CD14-positive monocyte (primary cell): ENCODE results near the gene IGHMBP2. TPM values are rescaled to one million over a fixed set of nuclear protein-coding genes. Genes with fewer than 3 reads are reported as not detected.

Experiments
- DNase-seq, 3 donors: peaks; one replicate each; pipeline ENCODE4 v3.0.0-alpha.2; 2011 to 2022
- H2AFZ ChIP-seq: 2 replicates; pipeline ENCODE4 v1.6.0; 2012; ENCODE audit warnings: mild to moderate bottlenecking, low read depth, low read length, inconsistent platforms; ENCODE audit not compliant: insufficient read depth, poor library complexity, severe bottlenecking
- H3K27ac ChIP-seq, 2 donors: 1 replicate in 1 of 2; 2 replicates in 1 of 2; pipeline ENCODE4 v1.5.1; 2012 to 2013; ENCODE audit warnings: low read length in 2 of 2, control low read depth in 1 of 2, inconsistent platforms in 1 of 2, low read depth in 1 of 2, mild to moderate bottlenecking in 1 of 2
- H3K27me3 ChIP-seq, 2 donors: one replicate each; pipeline versions ENCODE4 v1.6.0 to v1.6.1; 2011 to 2013; ENCODE audit warnings: low read length in 2 of 2; ENCODE audit not compliant: control insufficient read depth in 2 of 2, insufficient read depth in 2 of 2
- H3K36me3 ChIP-seq, 2 donors: replicated peaks in 1 of 2; 1 replicate in 1 of 2; 2 replicates in 1 of 2; pipeline versions ENCODE4 v1.5.1 to v1.6.1; 2012 to 2013; ENCODE audit warnings: low read length in 2 of 2, control low read depth in 1 of 2, inconsistent platforms in 1 of 2, mild to moderate bottlenecking in 1 of 2; ENCODE audit not compliant: insufficient read depth in 2 of 2, control insufficient read depth in 1 of 2
- H3K4me1 ChIP-seq, 2 donors: 1 replicate in 1 of 2; 2 replicates in 1 of 2; pipeline versions ENCODE4 v1.5.1 to v1.6.1; 2012 to 2013; ENCODE audit warnings: low read length in 2 of 2, control low read depth in 1 of 2, inconsistent platforms in 1 of 2, mild to moderate bottlenecking in 1 of 2, moderate library complexity in 1 of 2; ENCODE audit not compliant: insufficient read depth in 2 of 2, control insufficient read depth in 1 of 2
- H3K4me2 ChIP-seq: replicated peaks from 2 replicates; pipeline ENCODE3; 2012; ENCODE audit warnings: low read length, moderate library complexity, mild to moderate bottlenecking; ENCODE audit not compliant: poor library complexity, severe bottlenecking; ENCODE audit errors: extremely low read depth
- H3K4me3 ChIP-seq, 3 experiments: fragments of 200-600 bp in 1 of 3; sonication (generic) in 1 of 3; replicated peaks in 1 of 3; 1 replicate in 2 of 3; 2 replicates in 1 of 3; pipeline ENCODE4 v1.5.1; 2011 to 2013; ENCODE audit warnings: low read length in 3 of 3, mild to moderate bottlenecking in 3 of 3, control low read depth in 2 of 3, low read depth in 2 of 3, inconsistent platforms in 1 of 3, moderate library complexity in 1 of 3
- H3K79me2 ChIP-seq: 2 replicates; pipeline ENCODE4 v1.6.0; 2012; ENCODE audit warnings: mild to moderate bottlenecking, control low read depth, inconsistent platforms, low read length, moderate library complexity; ENCODE audit not compliant: insufficient read depth
- H3K9ac ChIP-seq: 2 replicates; pipeline ENCODE4 v1.6.0; 2017; ENCODE audit warnings: low read length, mild to moderate bottlenecking; ENCODE audit not compliant: insufficient read depth, poor library complexity, severe bottlenecking
- H3K9me3 ChIP-seq, 2 donors: replicated peaks in 1 of 2; 1 replicate in 1 of 2; 2 replicates in 1 of 2; pipeline versions ENCODE4 v1.5.1 to v1.6.1; 2012 to 2013; ENCODE audit warnings: low read length in 2 of 2, control low read depth in 1 of 2; ENCODE audit not compliant: control insufficient read depth in 1 of 2, insufficient read depth in 1 of 2
- H4K20me1 ChIP-seq: 2 replicates; pipeline ENCODE4 v1.6.0; 2012; ENCODE audit warnings: mild to moderate bottlenecking, low read length, control low read depth, moderate library complexity; ENCODE audit not compliant: insufficient read depth
- H3K27ac Mint-ChIP-seq, 7 donors: one replicate each; pipeline ENCODE4 v1.8.0; 2020; ENCODE audit warnings: mild to moderate bottlenecking in 7 of 7, mixed read lengths in 7 of 7, moderate library complexity in 6 of 7, inconsistent platforms in 2 of 7
- H3K27me3 Mint-ChIP-seq, 3 donors: one replicate each; pipeline ENCODE4 v1.8.0; 2021 to 2022; ENCODE audit warnings: low read depth in 3 of 3, mild to moderate bottlenecking in 3 of 3, mixed read lengths in 3 of 3, moderate library complexity in 3 of 3, inconsistent platforms in 1 of 3
- H3K36me3 Mint-ChIP-seq, 2 donors: one replicate each; pipeline ENCODE4 v1.8.0; 2020; ENCODE audit warnings: mixed read lengths in 2 of 2, inconsistent platforms in 1 of 2, mild to moderate bottlenecking in 1 of 2
- H3K4me1 Mint-ChIP-seq: one replicate; pipeline ENCODE4 v1.8.0; 2020; ENCODE audit warnings: mild to moderate bottlenecking, mixed read lengths
- H3K4me3 Mint-ChIP-seq, 2 donors: one replicate each; pipeline ENCODE4 v1.8.0; 2020; ENCODE audit warnings: mild to moderate bottlenecking in 2 of 2, mixed read lengths in 2 of 2, moderate library complexity in 1 of 2
- H3K9me3 Mint-ChIP-seq, 7 donors: one replicate each; pipeline ENCODE4 v1.8.0; 2020 to 2022; ENCODE audit warnings: mixed read lengths in 7 of 7, mild to moderate bottlenecking in 6 of 7, moderate library complexity in 6 of 7, inconsistent platforms in 2 of 7
- WGBS: methylation state at CpG from one replicate; pipeline ENCODE4 v1.1.5; 2013; ENCODE audit warnings: missing lambda C conversion rate; ENCODE audit not compliant: insufficient coverage; 5-methylcytosine and 5-hydroxymethylcytosine counted together
- intact Hi-C, 2 donors: fragments of 100-400 bp; cut with micrococcal nuclease; formaldehyde crosslinking; loops; one replicate each; pipeline versions ENCODE4 v1.15.0 to v1.15.1; 2023
- polyA plus RNA-seq, 3 donors: library from polyadenylated mRNA; depleted of rRNA in 1 of 3; unstranded in 2 of 3; stranded (reverse) in 1 of 3; fragments of 300-500 nt in 2 of 3; fragments of >200 nt in 1 of 3; fragmentation: Illumina TruSeq in 2 of 3; gene quantifications; 1 replicate in 2 of 3; 2 replicates in 1 of 3; pipeline ENCODE4 v1.2.3, GENCODE V29; 2012 to 2021
- TF ChIP-seq, protein P1 (sequence below): fragments of 200-600 bp; IDR thresholded peaks from one replicate; pipeline ENCODE4 v1.8.0; 2022; ENCODE audit warnings: antibody characterized with exemption, mild to moderate bottlenecking

IGHMBP2 gene
- polyA plus RNA-seq, 3 donors, result 3.9 to 14.9 (median 6.0) TPM

- Histone ChIP-seq H3K4me2 (no peak overlapping the region), H3K9ac (no peak overlapping the region), H3K4me1 (peaks cover 25 to 27% of the 10 kb centered on the region in 2 donors), H3K36me3 (peaks cover 64 to 77% of the 10 kb centered on the region in 2 donors), H3K27me3 (no peaks in the 10 kb centered on the region), H3K27ac (peak overlapping the region in 1 of 2 donors; percentile 31), H3K79me2 (peaks cover 7% of the 10 kb centered on the region), H3K4me3 (no peak overlapping the region), H4K20me1 (peaks cover 4% of the 10 kb centered on the region), H2AFZ (no peak overlapping the region), H3K9me3 (peaks cover 21 to 22% of the 10 kb centered on the region in 2 donors)
- DNase-seq, result no peak
- peaks cover 13 to 26% (median 22%) of the 10 kb centered on the region in 7 donors for H3K9me3 Mint-ChIP-seq
- peaks cover 0 to 4% (median 0%) of the 10 kb centered on the region in 3 donors for H3K27me3 Mint-ChIP-seq
- no peak overlapping the region for H3K4me3 Mint-ChIP-seq
- H3K36me3 Mint-ChIP-seq, result peaks cover 72 to 85% of the 10 kb centered on the region in 2 donors
- peak overlapping the region in 2 of 7 donors; percentile 36 to 48 for H3K27ac Mint-ChIP-seq
- intact Hi-C loops, result no loop called here
- 86% methylated on average over 7 of the region's 10 CpGs for WGBS
- TF ChIP-seq, protein P1, sequence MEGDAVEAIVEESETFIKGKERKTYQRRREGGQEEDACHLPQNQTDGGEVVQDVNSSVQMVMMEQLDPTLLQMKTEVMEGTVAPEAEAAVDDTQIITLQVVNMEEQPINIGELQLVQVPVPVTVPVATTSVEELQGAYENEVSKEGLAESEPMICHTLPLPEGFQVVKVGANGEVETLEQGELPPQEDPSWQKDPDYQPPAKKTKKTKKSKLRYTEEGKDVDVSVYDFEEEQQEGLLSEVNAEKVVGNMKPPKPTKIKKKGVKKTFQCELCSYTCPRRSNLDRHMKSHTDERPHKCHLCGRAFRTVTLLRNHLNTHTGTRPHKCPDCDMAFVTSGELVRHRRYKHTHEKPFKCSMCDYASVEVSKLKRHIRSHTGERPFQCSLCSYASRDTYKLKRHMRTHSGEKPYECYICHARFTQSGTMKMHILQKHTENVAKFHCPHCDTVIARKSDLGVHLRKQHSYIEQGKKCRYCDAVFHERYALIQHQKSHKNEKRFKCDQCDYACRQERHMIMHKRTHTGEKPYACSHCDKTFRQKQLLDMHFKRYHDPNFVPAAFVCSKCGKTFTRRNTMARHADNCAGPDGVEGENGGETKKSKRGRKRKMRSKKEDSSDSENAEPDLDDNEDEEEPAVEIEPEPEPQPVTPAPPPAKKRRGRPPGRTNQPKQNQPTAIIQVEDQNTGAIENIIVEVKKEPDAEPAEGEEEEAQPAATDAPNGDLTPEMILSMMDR, result no peak
- peaks cover 26% of the 10 kb centered on the region for H3K4me1 Mint-ChIP-seq
Measured at GRCh38 chr11:68924073-68924925, 20.6 kb downstream of the IGHMBP2 start.

DNA sequence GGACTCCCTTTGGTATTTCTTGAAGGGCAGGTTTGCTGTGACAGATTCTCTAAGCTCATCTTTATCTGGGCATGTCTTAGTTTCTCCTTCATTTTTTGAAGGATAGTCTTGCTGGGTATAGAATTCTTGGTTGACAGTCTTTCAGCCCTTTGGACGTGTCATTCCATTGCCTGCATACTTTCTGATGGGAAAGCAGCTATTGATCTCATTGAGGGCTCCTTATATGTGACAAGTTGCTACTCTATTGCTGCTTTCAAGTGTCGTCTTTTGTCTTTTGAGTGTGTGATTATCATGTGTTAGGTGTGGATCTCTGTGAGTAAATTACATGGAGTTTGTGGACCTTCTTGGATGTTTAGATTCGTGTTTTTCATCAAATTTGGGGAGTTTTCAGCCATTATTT, 21.9 kb downstream of the IGHMBP2 start:
- TF ChIP-seq, protein P1, result no peak
- H2AFZ ChIP-seq, result no peak overlapping the region
- H4K20me1 ChIP-seq, result peaks cover 4% of the 10 kb centered on the region
- H3K4me1 ChIP-seq, result peaks cover 25 to 31% of the 10 kb centered on the region in 2 donors
- no peak overlapping the region for H3K9ac ChIP-seq
- 90% methylated on average over 2 of the region's 3 CpGs for WGBS
- H3K27ac Mint-ChIP-seq, result no peak overlapping the region
- peaks cover 0 to 4% (median 0%) of the 10 kb centered on the region in 3 donors for H3K27me3 Mint-ChIP-seq
- no peak overlapping the region for H3K4me2 ChIP-seq
- peaks cover 21 to 22% of the 10 kb centered on the region in 2 donors for H3K9me3 ChIP-seq
- H3K9me3 Mint-ChIP-seq, result peaks cover 13 to 26% (median 22%) of the 10 kb centered on the region in 7 donors
- H3K4me3 ChIP-seq, result no peak overlapping the region
- no peak for DNase-seq
- no peaks in the 10 kb centered on the region for H3K27me3 ChIP-seq
- H3K4me1 Mint-ChIP-seq, result peaks cover 36% of the 10 kb centered on the region
- no peak overlapping the region for H3K27ac ChIP-seq
- no peak overlapping the region for H3K4me3 Mint-ChIP-seq
- H3K36me3 Mint-ChIP-seq, result peaks cover 72 to 85% of the 10 kb centered on the region in 2 donors
- intact Hi-C loops, result no loop called here
- peaks cover 7% of the 10 kb centered on the region for H3K79me2 ChIP-seq
- peaks cover 66 to 77% of the 10 kb centered on the region in 2 donors for H3K36me3 ChIP-seq
